Peyer's patch (tissue), 4 donors: Measurements from ENCODE around the gene PTPRK.

Experiments used
- CTCF ChIP-seq, 6 experiments: fragments of 450-650 bp in 4 of 6; fragments of 200-600 bp in 2 of 6; sonication (generic) in 1 of 6; IDR thresholded peaks; one replicate each; pipeline ENCODE4 v1.5.1; 2017 to 2019; ENCODE audit warnings: antibody characterized with exemption in 6 of 6, mild to moderate bottlenecking in 3 of 6, moderate library complexity in 1 of 6
- POLR2A ChIP-seq, 2 donors: fragments of 450-650 bp; IDR thresholded peaks; one replicate each; pipeline ENCODE4 v1.5.1; 2017; ENCODE audit warnings: antibody characterized with exemption in 2 of 2, mild to moderate bottlenecking in 2 of 2, moderate library complexity in 2 of 2

- TF ChIP-seq POLR2A (IDR thresholded peaks at IDR 0.05) (no peak), CTCF (IDR thresholded peaks at IDR 0.05) (no peak)
Measured at GRCh38 chr6:128345278-128345677, 175.1 kb downstream of the PTPRK start.
